Small intestine (tissue), 7 donors: ENCODE measurements around the gene TUBB2B. TPM values are rescaled to one million over a fixed set of nuclear protein-coding genes. Genes with fewer than 3 reads are reported as not detected.
A peak's percentile ranks its signal among the peaks of the same experiment; 100 is the strongest.

Experiments used
- DNase-seq, 2 donors: peaks; one replicate each; pipeline versions ENCODE4 v3.0.0 to v3.0.0-alpha.2; 2013
- FAIRE-seq: peaks from 2 replicates; lab custom pipeline; 2012; peaks lifted over from hg19 to GRCh38; lab: Jason Lieb, UNC
- H3K27ac ChIP-seq, 3 donors: one replicate each; pipeline ENCODE4 v1.5.1; 2013; ENCODE audit warnings: low read length in 2 of 3, mild to moderate bottlenecking in 2 of 3, control low read depth in 1 of 3, inconsistent platforms in 1 of 3, low read depth in 1 of 3, moderate library complexity in 1 of 3
- H3K27me3 ChIP-seq, 3 donors: one replicate each; pipeline ENCODE4 v1.6.1; 2013; ENCODE audit warnings: low read length in 3 of 3, inconsistent platforms in 1 of 3; ENCODE audit not compliant: control insufficient read depth in 3 of 3, insufficient read depth in 3 of 3
- H3K36me3 ChIP-seq, 3 donors: one replicate each; pipeline ENCODE4 v1.6.1; 2013; ENCODE audit warnings: low read length in 3 of 3, inconsistent platforms in 1 of 3, low read depth in 1 of 3, mild to moderate bottlenecking in 1 of 3, moderate library complexity in 1 of 3; ENCODE audit not compliant: control insufficient read depth in 3 of 3, insufficient read depth in 2 of 3
- H3K4me1 ChIP-seq, 3 donors: one replicate each; pipeline ENCODE4 v1.6.1; 2013; ENCODE audit warnings: low read length in 2 of 3, inconsistent platforms in 1 of 3, low read depth in 1 of 3, mild to moderate bottlenecking in 1 of 3, moderate library complexity in 1 of 3; ENCODE audit not compliant: control insufficient read depth in 3 of 3, insufficient read depth in 2 of 3
- H3K4me3 ChIP-seq, 3 donors: one replicate each; pipeline ENCODE4 v1.5.1; 2013; ENCODE audit warnings: low read length in 3 of 3, control low read depth in 1 of 3, inconsistent platforms in 1 of 3, low read depth in 1 of 3, mild to moderate bottlenecking in 1 of 3, moderate library complexity in 1 of 3
- H3K9me3 ChIP-seq, 2 donors: one replicate each; pipeline ENCODE4 v1.6.1; 2013; ENCODE audit warnings: low read depth in 1 of 2, low read length in 1 of 2; ENCODE audit not compliant: control insufficient read depth in 2 of 2, insufficient read depth in 1 of 2
- WGBS, 3 donors: extraction: QIAGEN DNeasy Blood & Tissue Kit; methylation state at CpG; one replicate each; pipeline ENCODE4 v1.1.7; 2013; 5-methylcytosine and 5-hydroxymethylcytosine counted together
- polyA plus RNA-seq, 4 donors: library from polyadenylated mRNA; stranded (reverse) in 3 of 4; unstranded in 1 of 4; fragments of 200-250 nt in 3 of 4; fragments of 120-200 nt in 1 of 4; gene quantifications; one replicate each; pipeline versions ENCODE4 v1.2.1 to v1.2.3, GENCODE V29; 2013
- donor health status: healthy with polysubstance abuse.
- donor health status: control.
- donor health status: control.
- donor health status: Bipolar disorder and iron deficiency.
- donor health status: healthy.

The TUBB2B gene
- polyA plus RNA-seq, 4 donors: 3.4 to 23.1 (median 6.4) TPM

GRCh38 chr6:3252861-3253596 is 25.6 kb upstream of the TUBB2B start:
- FAIRE-seq (no peak), DNase-seq (no peak)
- Histone ChIP-seq H3K27ac (no peak overlapping the region), H3K9me3 (no peaks in the 10 kb centered on the region), H3K4me3 (no peak overlapping the region), H3K27me3 (peaks cover 0 to 2% (median 0%) of the 10 kb centered on the region in 3 donors), H3K36me3 (no peaks in the 10 kb centered on the region), H3K4me1 (peaks cover 0 to 10% (median 0%) of the 10 kb centered on the region in 3 donors)
- 92 to 94% (median 93%) methylated on average over 22 of the region's 22 CpGs for WGBS, 3 donors

- no peaks in the 10 kb centered on the region for H3K9me3 ChIP-seq
- no peak for FAIRE-seq
- no peaks in the 10 kb centered on the region for H3K36me3 ChIP-seq
- peaks cover 0 to 4% (median 0%) of the 10 kb centered on the region in 3 donors for H3K27me3 ChIP-seq
- H3K27ac ChIP-seq: no peak overlapping the region
- WGBS, 3 donors: 92 to 95% (median 93%) methylated on average over 10 of the region's 10 CpGs
- no peak for DNase-seq
- H3K4me1 ChIP-seq: peaks cover 0 to 11% (median 0%) of the 10 kb centered on the region in 3 donors
- H3K4me3 ChIP-seq: no peak overlapping the region
Observed at GRCh38 chr6:3252369-3252768, 24.9 kb upstream of the TUBB2B start.

DNA sequence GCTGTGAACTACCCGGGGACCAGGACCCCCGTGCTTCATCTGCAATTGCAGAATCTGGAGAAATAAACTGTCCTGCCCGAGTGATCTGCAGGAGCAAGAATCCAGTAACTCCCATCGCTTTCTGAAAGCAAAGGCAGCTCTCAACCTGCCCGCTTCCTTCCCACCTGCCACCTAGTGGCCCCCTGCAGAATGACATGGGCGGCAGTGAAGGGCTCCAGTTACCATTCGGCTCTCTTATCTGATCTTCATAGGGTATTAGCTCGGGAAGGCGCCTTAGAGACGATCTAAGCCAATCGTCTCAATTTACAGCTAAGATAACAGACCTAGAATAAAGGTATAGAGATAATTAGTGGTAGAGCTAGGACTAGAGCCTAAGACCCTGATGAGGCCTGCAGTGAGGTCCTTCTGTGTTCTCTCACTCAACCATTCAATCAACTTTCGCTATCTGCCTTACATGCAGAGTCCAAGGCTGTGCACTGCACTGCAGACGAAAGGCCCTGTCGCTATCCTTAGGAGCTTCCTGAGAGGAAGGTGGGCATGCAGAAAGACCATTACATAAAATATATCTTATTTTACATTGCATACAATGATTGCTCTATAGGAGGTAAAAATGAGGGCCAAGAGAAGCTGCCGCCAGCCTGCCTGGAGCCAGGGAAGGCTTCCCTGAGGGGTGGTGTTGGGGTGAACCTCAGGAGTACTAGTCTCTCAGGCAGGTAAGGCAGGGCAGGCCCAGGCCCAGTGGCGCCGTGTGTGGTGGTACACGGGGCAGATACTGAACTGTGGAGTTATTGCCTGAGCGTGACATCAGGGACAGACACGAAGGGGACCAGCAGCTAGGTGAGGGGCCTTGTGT is 24.2 kb upstream of the TUBB2B start:
- H3K4me3 ChIP-seq: no peak overlapping the region
- WGBS, 3 donors: 31 to 36% (median 32%) methylated on average over 20 of the region's 20 CpGs

GRCh38 chr6:3250231-3250675 is 22.8 kb upstream of the TUBB2B start:
- Histone ChIP-seq H3K4me1 (peaks cover 0 to 11% (median 0%) of the 10 kb centered on the region in 3 donors), H3K4me3 (no peak overlapping the region), H3K36me3 (no peaks in the 10 kb centered on the region), H3K9me3 (no peaks in the 10 kb centered on the region), H3K27ac (no peak overlapping the region), H3K27me3 (peaks cover 0 to 4% (median 0%) of the 10 kb centered on the region in 3 donors)
- 79 to 94% (median 92%) methylated on average over 9 of the region's 9 CpGs for WGBS, 3 donors
- DNase-seq (no peak), FAIRE-seq (no peak)

More for the DNA sequence above, 24.2 kb upstream of the TUBB2B start:
- Histone ChIP-seq H3K27ac (no peak overlapping the region), H3K27me3 (peaks cover 0 to 4% (median 0%) of the 10 kb centered on the region in 3 donors), H3K9me3 (no peaks in the 10 kb centered on the region), H3K36me3 (no peaks in the 10 kb centered on the region), H3K4me1 (peaks cover 0 to 11% (median 0%) of the 10 kb centered on the region in 3 donors)
- peak; percentile 89 to 92 for DNase-seq
- no peak for FAIRE-seq

DNA sequence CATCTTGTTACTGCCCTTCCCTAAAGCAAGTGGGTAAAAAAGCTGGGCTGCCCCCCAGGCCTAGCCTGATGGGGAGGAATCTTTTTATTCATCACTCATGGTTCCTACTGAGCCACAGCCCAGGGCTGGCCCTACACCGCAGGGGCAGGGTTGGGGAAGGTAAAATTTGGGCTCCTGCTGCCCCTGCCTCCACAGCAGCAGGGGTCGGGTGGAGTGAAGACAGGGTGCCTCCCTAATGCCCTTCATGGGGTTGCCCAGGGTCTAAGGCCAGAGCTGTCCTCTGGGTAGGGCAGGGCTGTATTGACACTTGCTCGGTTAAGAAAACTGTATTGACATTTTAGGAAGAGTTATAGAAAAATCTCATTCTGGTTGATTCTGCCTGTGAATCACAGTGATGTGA is 22.4 kb upstream of the TUBB2B start:
- H3K4me3 ChIP-seq: no peak overlapping the region
- H3K4me1 ChIP-seq: peaks cover 0 to 11% (median 0%) of the 10 kb centered on the region in 3 donors
- no peaks in the 10 kb centered on the region for H3K36me3 ChIP-seq
- WGBS, 3 donors: 92 to 98% (median 94%) methylated on average over 3 of the region's 3 CpGs
- no peaks in the 10 kb centered on the region for H3K9me3 ChIP-seq
- no peak overlapping the region for H3K27ac ChIP-seq
- FAIRE-seq (no peak), DNase-seq (no peak)
- peaks cover 0 to 4% (median 0%) of the 10 kb centered on the region in 3 donors for H3K27me3 ChIP-seq

DNA sequence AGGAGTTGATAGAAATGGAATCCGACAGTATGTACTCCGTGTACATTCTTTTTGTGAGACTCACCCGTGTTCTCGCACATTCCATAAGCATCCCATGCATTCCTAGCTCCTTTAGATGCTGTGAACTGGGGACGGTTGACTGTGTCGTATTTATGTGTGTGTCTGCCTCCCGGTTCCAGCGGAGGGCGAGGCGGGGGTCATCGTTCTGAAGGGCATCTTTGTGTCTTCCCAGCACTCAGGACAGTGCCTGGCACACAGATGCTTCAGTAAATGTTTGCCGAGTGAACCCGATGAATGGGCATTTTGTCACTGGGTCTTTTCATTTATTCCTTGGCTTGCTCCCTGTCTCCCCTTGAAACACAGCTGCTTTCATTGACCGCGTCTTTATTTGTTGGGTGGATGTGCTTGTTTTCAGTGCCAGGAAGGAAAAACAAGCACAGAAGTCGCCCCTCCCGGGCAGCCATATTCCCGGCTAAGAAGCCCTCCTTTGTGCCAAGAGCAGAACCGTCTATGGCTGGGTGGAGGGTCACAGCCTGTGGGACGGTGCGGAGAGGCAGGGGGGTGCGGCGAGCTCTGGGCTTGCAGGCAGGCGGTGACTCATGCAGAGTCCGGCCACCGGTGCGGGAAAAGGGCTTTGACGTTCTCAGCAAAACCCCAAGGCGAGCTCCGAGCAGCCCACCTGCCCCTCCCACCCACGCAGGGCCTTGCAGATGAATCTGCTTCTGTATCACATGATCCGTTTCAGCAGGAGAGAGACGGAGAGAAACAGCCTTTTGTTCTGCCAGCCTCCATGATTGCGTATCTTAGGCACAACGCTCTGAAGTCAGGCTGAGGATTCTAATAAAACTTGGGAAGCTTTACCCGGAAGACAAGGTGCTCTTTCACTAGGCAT is 20.0 kb upstream of the TUBB2B start:
- H3K27me3 ChIP-seq: peaks cover 0 to 8% (median 2%) of the 10 kb centered on the region in 3 donors
- H3K36me3 ChIP-seq: no peaks in the 10 kb centered on the region
- peaks cover 0 to 11% (median 0%) of the 10 kb centered on the region in 3 donors for H3K4me1 ChIP-seq
- DNase-seq (peak; percentile 54 to 72), FAIRE-seq (no peak)
- H3K9me3 ChIP-seq: no peaks in the 10 kb centered on the region
- peak overlapping the region in 1 of 3 donors; percentile 29 for H3K4me3 ChIP-seq
- H3K27ac ChIP-seq: peak overlapping the region in 1 of 3 donors; percentile 36
- WGBS, 3 donors: 31 to 42% (median 40%) methylated on average over 36 of the region's 36 CpGs

- H3K27me3 ChIP-seq: peaks cover 0 to 8% (median 2%) of the 10 kb centered on the region in 3 donors
- no peak overlapping the region for H3K27ac ChIP-seq
- H3K36me3 ChIP-seq: no peaks in the 10 kb centered on the region
- FAIRE-seq (no peak), DNase-seq (peak in 1 of 2 donors; percentile 48)
- H3K9me3 ChIP-seq: no peaks in the 10 kb centered on the region
- H3K4me1 ChIP-seq: peaks cover 0 to 8% (median 0%) of the 10 kb centered on the region in 3 donors
- no peak overlapping the region for H3K4me3 ChIP-seq
- WGBS, 3 donors: 92 to 94% (median 92%) methylated on average over 5 of the region's 5 CpGs
Observed at GRCh38 chr6:3245216-3245615, 17.8 kb upstream of the TUBB2B start.
